ACC112 (cell line): ENCODE data around the gene ZNF229.
A peak's percentile ranks its signal among the peaks of the same experiment; 100 is the strongest.
"Not testable (repeated sequence)": the region's sequence is repeated elsewhere in the genome, so short reads cannot be mapped to it uniquely, and the experiment has no call there.

Experiments used
- H2AFZ ChIP-seq: fragments of 200-600 bp; sonication (generic); one replicate; pipeline ENCODE4 v1.6.0; 2017; ENCODE audit warnings: antibody characterized with exemption, low read length; ENCODE audit not compliant: unreplicated experiment
- H3K27ac ChIP-seq: fragments of 200-600 bp; sonication (generic); 2 replicates; pipeline ENCODE4 v1.5.1; 2014; ENCODE audit warnings: low read depth, mild to moderate bottlenecking, antibody characterized with exemption, low read length, moderate library complexity
- H3K27me3 ChIP-seq: fragments of 200-600 bp; sonication (generic); 2 replicates; pipeline ENCODE4 v1.6.1; 2014; ENCODE audit warnings: mild to moderate bottlenecking, antibody characterized with exemption, low read length, moderate library complexity, mixed read lengths; ENCODE audit not compliant: insufficient read depth
- H3K36me3 ChIP-seq: fragments of 200-600 bp; sonication (generic); 2 replicates; pipeline ENCODE4 v1.6.1; 2016; ENCODE audit warnings: mild to moderate bottlenecking, antibody characterized with exemption, low read length, moderate library complexity, mixed read lengths; ENCODE audit not compliant: insufficient read depth
- H3K4me1 ChIP-seq: fragments of 200-600 bp; sonication (generic); one replicate; pipeline ENCODE4 v1.6.1; 2016; ENCODE audit warnings: low read length, mixed read lengths; ENCODE audit not compliant: insufficient read depth, unreplicated experiment, control insufficient read depth
- H3K4me3 ChIP-seq: fragments of 200-600 bp; sonication (generic); 2 replicates; pipeline ENCODE4 v1.5.1; 2014; ENCODE audit warnings: mild to moderate bottlenecking, low read depth, low read length
- H3K79me2 ChIP-seq: fragments of 200-600 bp; sonication (generic); one replicate; pipeline ENCODE4 v1.6.0; 2016; ENCODE audit warnings: low read length; ENCODE audit not compliant: control insufficient read depth, unreplicated experiment, insufficient read depth

Gene ZNF229

DNA sequence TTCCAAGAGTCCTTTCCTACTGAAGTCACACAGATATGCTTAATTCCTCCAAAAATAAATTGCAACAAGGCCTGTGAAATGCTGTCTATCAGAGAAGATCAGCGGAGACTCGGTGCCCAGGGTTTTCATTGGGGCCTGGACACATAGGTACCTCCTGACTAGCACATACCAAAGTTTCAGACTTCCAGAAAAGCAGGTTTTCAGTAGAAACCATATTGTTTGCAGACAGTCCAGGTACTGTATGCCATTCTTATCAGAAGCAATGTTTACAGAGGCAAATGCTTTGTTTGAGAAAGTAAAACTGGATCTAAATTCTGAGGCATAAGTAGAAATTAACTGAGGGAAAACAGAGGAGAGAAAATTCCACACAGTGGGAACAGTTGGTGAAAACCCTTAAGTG is 12.8 kb downstream of the ZNF229 start:
- no peak overlapping the region for H3K4me3 ChIP-seq

DNA sequence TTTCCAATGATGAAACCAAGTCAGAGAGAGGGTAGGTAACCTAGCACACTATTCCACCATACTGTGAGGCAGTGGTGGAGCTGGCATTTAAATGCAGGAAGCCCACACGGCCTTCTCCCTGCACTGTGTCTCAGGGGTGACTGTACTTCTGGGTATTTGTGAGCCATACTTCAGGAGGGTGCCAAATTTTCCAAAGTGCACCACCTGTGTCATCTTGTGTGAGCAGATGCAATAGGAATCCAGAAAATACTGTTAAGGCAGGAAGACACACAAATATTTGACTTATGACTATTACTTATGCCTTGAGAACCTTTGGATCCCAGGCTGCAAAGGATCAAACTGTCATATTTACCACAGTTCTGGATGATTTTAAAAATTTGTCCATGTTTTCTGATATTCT is 17.3 kb downstream of the ZNF229 start:
- Histone ChIP-seq H3K27ac (no peak overlapping the region), H3K4me3 (no peak overlapping the region), H2AFZ (no peak overlapping the region), H3K36me3 (peaks cover 64% of the 10 kb centered on the region), H3K27me3 (no peaks in the 10 kb centered on the region), H3K4me1 (no peaks in the 10 kb centered on the region), H3K79me2 (no peaks in the 10 kb centered on the region)

More for the DNA sequence above, 12.8 kb downstream of the ZNF229 start:
- H3K27me3 ChIP-seq: no peaks in the 10 kb centered on the region
- H2AFZ ChIP-seq: no peak overlapping the region
- H3K36me3 ChIP-seq: peaks cover 45% of the 10 kb centered on the region
- H3K27ac ChIP-seq: no peak overlapping the region
- H3K79me2 ChIP-seq: no peaks in the 10 kb centered on the region
- no peaks in the 10 kb centered on the region for H3K4me1 ChIP-seq

GRCh38 chr19:44415553-44415952 is 32.7 kb downstream of the ZNF229 start:
- H2AFZ ChIP-seq, H3K36me3 ChIP-seq, H3K27me3 ChIP-seq, H3K79me2 ChIP-seq, H3K4me3 ChIP-seq, H3K27ac ChIP-seq, H3K4me1 ChIP-seq: not testable (repeated sequence)

DNA sequence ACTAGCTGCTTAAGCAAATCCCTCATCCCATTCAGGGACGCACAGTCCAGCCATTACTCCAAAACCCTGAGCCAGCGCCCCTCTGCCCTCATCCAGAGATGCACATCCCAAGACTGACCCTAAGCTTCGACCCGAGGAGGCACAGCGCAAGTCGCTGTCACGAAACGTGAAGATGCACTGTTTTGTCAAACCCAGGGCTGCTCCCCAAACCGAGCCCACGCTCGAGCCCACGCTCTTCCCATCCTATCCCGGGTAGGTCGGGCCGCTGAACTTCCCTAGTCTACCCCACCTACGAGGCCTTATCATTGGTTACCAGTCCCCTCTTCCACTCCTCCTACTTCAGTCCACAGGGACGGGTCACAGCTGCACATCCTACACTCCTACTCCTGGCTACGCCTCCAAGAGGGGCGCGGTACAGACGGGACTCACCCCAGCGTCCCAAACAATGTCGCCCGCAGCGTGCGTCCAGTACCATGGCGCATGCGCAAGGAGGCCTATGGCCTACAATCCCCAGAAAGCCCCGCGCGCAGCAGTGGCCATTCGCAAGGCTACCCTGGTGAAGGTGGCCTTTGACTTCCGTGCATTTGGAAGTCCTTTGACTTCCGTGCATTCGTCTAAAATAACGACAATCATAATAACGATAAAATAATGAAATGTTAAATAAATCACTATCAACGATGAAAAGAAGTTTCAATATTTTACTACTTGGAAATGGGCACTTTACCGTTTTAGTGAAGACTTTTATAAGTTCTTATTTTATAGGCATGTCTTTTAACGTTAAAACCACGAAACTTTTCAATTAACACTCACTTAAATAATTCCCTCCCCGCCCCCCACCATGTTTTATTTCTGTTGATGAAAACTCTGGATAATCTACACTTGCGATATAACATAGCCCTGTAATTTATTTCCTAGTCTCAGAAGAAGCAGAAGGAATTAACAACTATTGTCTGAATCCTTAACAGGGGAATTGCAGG is 46.8 kb downstream of the ZNF229 start, which contains the start of gene ZNF285:
ZNF285 (minus strand) TSS at position 470 of the 977 bp plus-strand sequence. CDS start 4,395 bp downstream, outside the sequence.
- peak within 1 kb of the TSS; percentile 92 for H3K4me3 ChIP-seq
- peak within 1 kb of the TSS; percentile 97 for H2AFZ ChIP-seq
- no peaks in the 10 kb centered on the region for H3K36me3 ChIP-seq

GRCh38 chr19:44389268-44389667 is 59.0 kb downstream of the ZNF229 start:
- H3K36me3 ChIP-seq, H2AFZ ChIP-seq, H3K4me3 ChIP-seq, H3K27me3 ChIP-seq, H3K4me1 ChIP-seq, H3K79me2 ChIP-seq, H3K27ac ChIP-seq: not testable (repeated sequence)

More for the DNA sequence above, 46.8 kb downstream of the ZNF229 start, which contains the start of gene ZNF285:
- H3K27ac ChIP-seq: peak within 1 kb of the TSS; percentile 47
- H3K27me3 ChIP-seq: no peaks in the 10 kb centered on the region
- H3K79me2 ChIP-seq: no peaks in the 10 kb centered on the region
- no peaks in the 10 kb centered on the region for H3K4me1 ChIP-seq
